GM13976 (cell line): ENCODE results near the gene SPATA16.
"Not testable (repeated sequence)": the region's sequence is repeated elsewhere in the genome, so short reads cannot be mapped to it uniquely, and the experiment has no call there.

Experiments used
- DNase-seq: peaks from one replicate; pipeline ENCODE4 v3.0.0; 2012; ENCODE audit warnings: low spot score
- CTCF ChIP-seq: IDR thresholded peaks from 2 replicates; pipeline ENCODE4 v1.5.1; 2012; ENCODE audit warnings: borderline replicate concordance, mild to moderate bottlenecking; ENCODE audit not compliant: insufficient read depth; ENCODE audit errors: extremely low read depth, missing control alignments, control extremely low read depth
- in situ Hi-C: fragments of 300-500 bp; cut with MboI; formaldehyde crosslinking; loops from one replicate; pipeline ENCODE4 v1.12.0; 2022; ENCODE audit warnings: low sequenced_read_pairs, mixed read lengths, inconsistent platforms; ENCODE audit not compliant: unreplicated experiment

The SPATA16 gene, protein sequence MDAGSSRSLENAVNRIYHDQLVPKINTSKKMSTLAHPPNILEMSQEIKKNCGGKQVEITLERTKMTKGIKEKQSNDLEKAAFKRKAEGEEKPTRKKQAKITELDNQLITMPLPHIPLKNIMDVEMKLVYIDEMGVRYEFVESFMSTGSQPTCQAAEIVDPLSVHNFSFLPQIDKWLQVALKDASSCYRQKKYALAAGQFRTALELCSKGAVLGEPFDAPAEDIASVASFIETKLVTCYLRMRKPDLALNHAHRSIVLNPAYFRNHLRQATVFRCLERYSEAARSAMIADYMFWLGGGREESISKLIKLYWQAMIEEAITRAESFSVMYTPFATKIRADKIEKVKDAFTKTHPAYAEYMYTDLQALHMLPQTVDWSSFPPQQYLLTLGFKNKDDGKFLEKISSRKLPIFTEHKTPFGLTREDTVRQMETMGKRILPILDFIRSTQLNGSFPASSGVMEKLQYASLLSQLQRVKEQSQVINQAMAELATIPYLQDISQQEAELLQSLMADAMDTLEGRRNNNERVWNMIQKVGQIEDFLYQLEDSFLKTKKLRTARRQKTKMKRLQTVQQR

GRCh38 chr3:173140986-173141385 lies at the start of gene SPATA16:
TSS of gene SPATA16 (minus strand) at chr3:173141235. CDS start at chr3:173117731, 23,504 bp downstream.
- TF ChIP-seq CTCF: no peak
- in situ Hi-C loops: no loop called here
- no peak for DNase-seq

DNA sequence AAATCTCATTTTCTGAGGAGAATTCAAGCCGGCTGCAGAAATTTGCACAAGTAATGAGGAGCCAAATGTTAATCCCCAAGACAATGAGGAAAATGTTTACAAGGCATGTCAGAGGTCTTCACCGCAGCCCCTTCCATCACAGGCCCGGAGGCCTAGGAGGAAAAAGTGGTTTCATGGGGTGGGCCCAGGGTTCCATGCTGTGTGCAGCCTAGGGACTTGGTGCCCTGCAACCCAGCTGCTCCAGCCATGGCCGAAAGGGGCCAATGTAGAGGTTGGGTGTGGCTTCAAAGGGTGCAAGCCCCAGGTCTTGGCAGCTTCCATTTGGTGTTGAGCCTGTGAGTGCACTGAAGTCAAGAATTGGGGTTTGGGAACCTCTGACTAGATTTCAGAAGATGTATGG lies 42.0 kb upstream of the SPATA16 start:
- in situ Hi-C loops, DNase-seq: not testable (repeated sequence)

- TF ChIP-seq CTCF: no peak
- no peak for DNase-seq
- in situ Hi-C loops: no loop called here
Measured at GRCh38 chr3:173173652-173174051, 32.6 kb upstream of the SPATA16 start.

DNA sequence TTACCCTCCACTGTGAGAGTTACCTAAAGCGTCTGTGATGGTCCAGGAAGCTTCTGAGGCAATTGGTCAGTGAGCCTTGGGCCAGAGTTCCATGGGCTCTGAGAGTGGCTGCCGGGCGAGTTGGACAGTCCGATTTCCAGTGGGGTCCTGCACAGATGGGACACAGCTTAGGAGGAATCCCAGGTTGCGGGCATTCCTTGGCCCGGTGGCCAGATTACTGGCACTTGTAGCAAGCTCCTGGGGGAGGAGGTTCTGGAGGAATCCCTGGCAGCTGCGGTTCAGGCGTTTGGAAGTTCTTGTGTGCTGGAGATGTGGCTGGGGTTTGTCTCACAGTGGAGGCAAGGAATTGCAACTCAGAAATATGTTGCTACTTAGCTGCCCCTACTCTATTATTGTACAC lies 18.1 kb upstream of the SPATA16 start:
- DNase-seq, in situ Hi-C loops: not testable (repeated sequence)

GRCh38 chr3:173156533-173156932 lies 15.5 kb upstream of the SPATA16 start:
- DNase-seq, in situ Hi-C loops: not testable (repeated sequence)

GRCh38 chr3:173153631-173154030 lies 12.6 kb upstream of the SPATA16 start:
- DNase-seq: no peak
- in situ Hi-C loops: no loop called here
- no peak for TF ChIP-seq CTCF

GRCh38 chr3:173139420-173139819 lies 1.6 kb downstream of the SPATA16 start:
- in situ Hi-C loops: no loop called here

More at GRCh38 chr3:173139420-173139819, 1.6 kb downstream of the SPATA16 start:
- no peak for TF ChIP-seq CTCF
- no peak for DNase-seq
